Measurements from ENCODE around the gene LYZL6.

The LYZL6 gene

GRCh38 chr17:35981246-35981645 lies 37.7 kb upstream of the LYZL6 start, which contains the start of gene CCL16:
Gene CCL16, minus strand, starts transcription at chr17:35981497. Its CDS starts 77 bp downstream, at chr17:35981420.
- no peak within 1 kb of the TSS for H3K4me3 ChIP-seq (ENCODE audit: low read depth, low read length)
- TF ChIP-seq, protein P1, sequence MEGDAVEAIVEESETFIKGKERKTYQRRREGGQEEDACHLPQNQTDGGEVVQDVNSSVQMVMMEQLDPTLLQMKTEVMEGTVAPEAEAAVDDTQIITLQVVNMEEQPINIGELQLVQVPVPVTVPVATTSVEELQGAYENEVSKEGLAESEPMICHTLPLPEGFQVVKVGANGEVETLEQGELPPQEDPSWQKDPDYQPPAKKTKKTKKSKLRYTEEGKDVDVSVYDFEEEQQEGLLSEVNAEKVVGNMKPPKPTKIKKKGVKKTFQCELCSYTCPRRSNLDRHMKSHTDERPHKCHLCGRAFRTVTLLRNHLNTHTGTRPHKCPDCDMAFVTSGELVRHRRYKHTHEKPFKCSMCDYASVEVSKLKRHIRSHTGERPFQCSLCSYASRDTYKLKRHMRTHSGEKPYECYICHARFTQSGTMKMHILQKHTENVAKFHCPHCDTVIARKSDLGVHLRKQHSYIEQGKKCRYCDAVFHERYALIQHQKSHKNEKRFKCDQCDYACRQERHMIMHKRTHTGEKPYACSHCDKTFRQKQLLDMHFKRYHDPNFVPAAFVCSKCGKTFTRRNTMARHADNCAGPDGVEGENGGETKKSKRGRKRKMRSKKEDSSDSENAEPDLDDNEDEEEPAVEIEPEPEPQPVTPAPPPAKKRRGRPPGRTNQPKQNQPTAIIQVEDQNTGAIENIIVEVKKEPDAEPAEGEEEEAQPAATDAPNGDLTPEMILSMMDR (IDR thresholded peaks at IDR 0.05; ENCODE audit: low read depth, low read length) = no peak

DNA sequence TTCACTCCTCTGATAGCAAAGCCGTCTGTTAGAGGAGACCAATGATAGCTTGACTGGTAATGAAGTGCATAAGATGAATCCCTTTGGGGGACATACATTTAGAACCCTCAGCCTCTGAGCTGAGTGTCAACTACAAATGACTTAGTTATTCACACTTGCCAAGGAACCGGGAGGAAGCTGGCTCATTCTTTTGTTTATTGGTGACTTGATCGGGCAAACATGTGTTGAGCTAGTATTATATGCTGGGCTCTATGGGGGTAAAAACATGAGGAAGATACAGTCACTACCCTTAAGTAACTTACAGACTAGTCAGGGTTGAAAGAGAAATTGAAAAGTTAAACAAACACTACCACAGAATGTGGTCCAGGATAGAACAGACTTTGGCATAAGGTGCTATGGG lies 34.8 kb upstream of the LYZL6 start:
- no peak overlapping the region for H3K4me3 ChIP-seq (ENCODE audit: low read depth, low read length)
- TF ChIP-seq, protein P1 (IDR thresholded peaks at IDR 0.05; ENCODE audit: low read depth, low read length) = no peak

GRCh38 chr17:35977509-35977908 lies 34.0 kb upstream of the LYZL6 start:
- no peak overlapping the region for H3K4me3 ChIP-seq (ENCODE audit: low read depth, low read length)
- TF ChIP-seq, protein P1 (IDR thresholded peaks at IDR 0.05; ENCODE audit: low read depth, low read length) = no peak

- TF ChIP-seq, protein P1 (IDR thresholded peaks at IDR 0.05; ENCODE audit: low read depth, low read length) = no peak
- no peak overlapping the region for H3K4me3 ChIP-seq (ENCODE audit: low read depth, low read length)
These were observed 30.1 kb upstream of the LYZL6 start for GRCh38 chr17:35973333-35974260.

- H3K4me3 ChIP-seq (ENCODE audit: low read depth, low read length) = no peak overlapping the region
- TF ChIP-seq, protein P1 (IDR thresholded peaks at IDR 0.05; ENCODE audit: low read depth, low read length) = no peak
These were observed 29.4 kb upstream of the LYZL6 start for GRCh38 chr17:35972945-35973332.

- H3K4me3 ChIP-seq (ENCODE audit: low read depth, low read length) = no peak overlapping the region
- TF ChIP-seq, protein P1 (IDR thresholded peaks at IDR 0.05; ENCODE audit: low read depth, low read length) = no peak
These were observed 29.0 kb upstream of the LYZL6 start for GRCh38 chr17:35972535-35972934.

DNA sequence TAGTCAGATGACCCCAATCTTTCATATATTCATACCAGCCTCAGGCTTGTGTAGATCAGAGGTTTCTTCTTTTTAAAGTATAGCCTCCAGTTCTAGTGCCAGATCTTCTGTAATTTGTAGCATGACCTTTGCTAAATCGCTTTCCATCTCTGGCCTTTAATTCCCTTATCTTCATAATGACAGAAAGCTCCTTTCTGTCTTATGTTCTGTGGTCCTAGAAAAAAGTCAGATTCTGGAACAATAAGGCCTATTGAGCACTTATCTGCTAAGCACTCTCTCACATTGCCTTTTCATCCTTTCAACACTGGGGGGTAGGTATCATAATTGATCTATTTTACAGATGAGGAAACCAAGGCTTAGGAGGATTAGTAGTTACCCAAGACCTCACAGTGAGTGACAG lies 28.6 kb upstream of the LYZL6 start:
- TF ChIP-seq, protein P1 (IDR thresholded peaks at IDR 0.05; ENCODE audit: low read depth, low read length) = no peak
- H3K4me3 ChIP-seq (ENCODE audit: low read depth, low read length) = no peak overlapping the region

All from WI38 (cell line).